ENCODE measurements around the gene RNF169.
A peak's percentile ranks its signal among the peaks of the same experiment; 100 is the strongest.

RNF169 gene

GRCh38 chr11:74784726-74785125 lies 36.1 kb downstream of the RNF169 start:
- H3K4me3 ChIP-seq (ENCODE audit: extremely low read depth, insufficient read depth, low read length, poor library complexity, severe bottlenecking) = no peak overlapping the region
- H3K27ac ChIP-seq (ENCODE audit: low read depth, low read length, severe bottlenecking) = no peak overlapping the region
- H3K4me1 ChIP-seq (ENCODE audit: control insufficient read depth, insufficient read depth, low read length, poor library complexity, severe bottlenecking) = peaks cover 6% of the 10 kb centered on the region
- H3K36me3 ChIP-seq (ENCODE audit: control insufficient read depth, insufficient read depth, low read length) = peaks cover 10% of the 10 kb centered on the region
- H3K9me3 ChIP-seq (ENCODE audit: control insufficient read depth, low read length) = no peaks in the 10 kb centered on the region
- 100% methylated on average over 1 of the region's 4 CpGs; no CpG with 5 or more reads in 1 of the 2 experiments for WGBS, 2 experiments (ENCODE audit: insufficient coverage in 2 of 2)

- no peak overlapping the region for H3K4me3 ChIP-seq (ENCODE audit: extremely low read depth, insufficient read depth, low read length, poor library complexity, severe bottlenecking)
- H3K27ac ChIP-seq (ENCODE audit: low read depth, low read length, severe bottlenecking) = no peak overlapping the region
- peaks cover 6% of the 10 kb centered on the region for H3K4me1 ChIP-seq (ENCODE audit: control insufficient read depth, insufficient read depth, low read length, poor library complexity, severe bottlenecking)
- no peaks in the 10 kb centered on the region for H3K9me3 ChIP-seq (ENCODE audit: control insufficient read depth, low read length)
- peaks cover 27% of the 10 kb centered on the region for H3K36me3 ChIP-seq (ENCODE audit: control insufficient read depth, insufficient read depth, low read length)
These were observed 37.9 kb downstream of the RNF169 start for GRCh38 chr11:74786574-74786973.

- H3K27ac ChIP-seq (ENCODE audit: low read depth, low read length, severe bottlenecking) = no peak overlapping the region
- 83 to 85% methylated on average over 7 to 9 of the region's 9 CpGs for WGBS, 2 experiments (ENCODE audit: insufficient coverage in 2 of 2)
- no peaks in the 10 kb centered on the region for H3K9me3 ChIP-seq (ENCODE audit: control insufficient read depth, low read length)
- no peak overlapping the region for H3K4me3 ChIP-seq (ENCODE audit: extremely low read depth, insufficient read depth, low read length, poor library complexity, severe bottlenecking)
- H3K4me1 ChIP-seq (ENCODE audit: control insufficient read depth, insufficient read depth, low read length, poor library complexity, severe bottlenecking) = no peaks in the 10 kb centered on the region
- peaks cover 43% of the 10 kb centered on the region for H3K36me3 ChIP-seq (ENCODE audit: control insufficient read depth, insufficient read depth, low read length)
These were observed 42.9 kb downstream of the RNF169 start for GRCh38 chr11:74791333-74792100.

GRCh38 chr11:74806267-74806666 lies 57.6 kb downstream of the RNF169 start:
- H3K36me3 ChIP-seq (ENCODE audit: control insufficient read depth, insufficient read depth, low read length) = peaks cover 6% of the 10 kb centered on the region
- H3K27ac ChIP-seq (ENCODE audit: low read depth, low read length, severe bottlenecking) = no peak overlapping the region
- no peaks in the 10 kb centered on the region for H3K4me1 ChIP-seq (ENCODE audit: control insufficient read depth, insufficient read depth, low read length, poor library complexity, severe bottlenecking)
- H3K4me3 ChIP-seq (ENCODE audit: extremely low read depth, insufficient read depth, low read length, poor library complexity, severe bottlenecking) = no peak overlapping the region
- no peaks in the 10 kb centered on the region for H3K9me3 ChIP-seq (ENCODE audit: control insufficient read depth, low read length)
- WGBS, 2 experiments (ENCODE audit: insufficient coverage in 2 of 2) = 81 to 93% methylated on average over 2 of the region's 3 CpGs

GRCh38 chr11:74809801-74810200 lies 61.2 kb downstream of the RNF169 start:
- Histone ChIP-seq H3K9me3 (ENCODE audit: control insufficient read depth, low read length) (no peaks in the 10 kb centered on the region), H3K4me3 (ENCODE audit: extremely low read depth, insufficient read depth, low read length, poor library complexity, severe bottlenecking) (no peak overlapping the region), H3K36me3 (ENCODE audit: control insufficient read depth, insufficient read depth, low read length) (peaks cover 17% of the 10 kb centered on the region), H3K27ac (ENCODE audit: low read depth, low read length, severe bottlenecking) (no peak overlapping the region), H3K4me1 (ENCODE audit: control insufficient read depth, insufficient read depth, low read length, poor library complexity, severe bottlenecking) (no peaks in the 10 kb centered on the region)

GRCh38 chr11:74815966-74816365 lies 67.3 kb downstream of the RNF169 start:
- peaks cover 45% of the 10 kb centered on the region for H3K4me1 ChIP-seq (ENCODE audit: control insufficient read depth, insufficient read depth, low read length, poor library complexity, severe bottlenecking)
- H3K27ac ChIP-seq (ENCODE audit: low read depth, low read length, severe bottlenecking) = peak overlapping the region; percentile 51
- H3K36me3 ChIP-seq (ENCODE audit: control insufficient read depth, insufficient read depth, low read length) = peaks cover 23% of the 10 kb centered on the region
- no peak overlapping the region for H3K4me3 ChIP-seq (ENCODE audit: extremely low read depth, insufficient read depth, low read length, poor library complexity, severe bottlenecking)
- WGBS, 2 experiments (ENCODE audit: insufficient coverage in 2 of 2) = 86 to 88% methylated on average over 1 to 3 of the region's 3 CpGs
- H3K9me3 ChIP-seq (ENCODE audit: control insufficient read depth, low read length) = no peaks in the 10 kb centered on the region

GRCh38 chr11:74816664-74817063 lies 68.0 kb downstream of the RNF169 start:
- H3K4me3 ChIP-seq (ENCODE audit: extremely low read depth, insufficient read depth, low read length, poor library complexity, severe bottlenecking) = no peak overlapping the region
- peaks cover 24% of the 10 kb centered on the region for H3K36me3 ChIP-seq (ENCODE audit: control insufficient read depth, insufficient read depth, low read length)
- 80 to 84% methylated on average over 2 of the region's 2 CpGs for WGBS, 2 experiments (ENCODE audit: insufficient coverage in 2 of 2)
- H3K9me3 ChIP-seq (ENCODE audit: control insufficient read depth, low read length) = no peaks in the 10 kb centered on the region
- peaks cover 45% of the 10 kb centered on the region for H3K4me1 ChIP-seq (ENCODE audit: control insufficient read depth, insufficient read depth, low read length, poor library complexity, severe bottlenecking)
- H3K27ac ChIP-seq (ENCODE audit: low read depth, low read length, severe bottlenecking) = peak overlapping the region; percentile 51

- Histone ChIP-seq H3K9me3 (ENCODE audit: control insufficient read depth, low read length) (peaks cover 4% of the 10 kb centered on the region), H3K4me1 (ENCODE audit: control insufficient read depth, insufficient read depth, low read length, poor library complexity, severe bottlenecking) (peaks cover 45% of the 10 kb centered on the region), H3K4me3 (ENCODE audit: extremely low read depth, insufficient read depth, low read length, poor library complexity, severe bottlenecking) (no peak overlapping the region), H3K27ac (ENCODE audit: low read depth, low read length, severe bottlenecking) (peak overlapping the region; percentile 84), H3K36me3 (ENCODE audit: control insufficient read depth, insufficient read depth, low read length) (peaks cover 37% of the 10 kb centered on the region)
- WGBS, 2 experiments (ENCODE audit: insufficient coverage in 2 of 2) = 58 to 79% methylated on average over 2 to 3 of the region's 3 CpGs
These were observed 69.8 kb downstream of the RNF169 start for GRCh38 chr11:74818283-74818946.

- Histone ChIP-seq H3K4me3 (ENCODE audit: extremely low read depth, insufficient read depth, low read length, poor library complexity, severe bottlenecking) (no peak overlapping the region), H3K4me1 (ENCODE audit: control insufficient read depth, insufficient read depth, low read length, poor library complexity, severe bottlenecking) (peaks cover 45% of the 10 kb centered on the region), H3K27ac (ENCODE audit: low read depth, low read length, severe bottlenecking) (peak overlapping the region; percentile 84), H3K9me3 (ENCODE audit: control insufficient read depth, low read length) (peaks cover 13% of the 10 kb centered on the region), H3K36me3 (ENCODE audit: control insufficient read depth, insufficient read depth, low read length) (peaks cover 38% of the 10 kb centered on the region)
- WGBS, 2 experiments (ENCODE audit: insufficient coverage in 2 of 2) = no CpG with 5 or more reads among the region's 1 CpG
These were observed 70.8 kb downstream of the RNF169 start for GRCh38 chr11:74819400-74819799.

- no peak overlapping the region for H3K4me3 ChIP-seq (ENCODE audit: extremely low read depth, insufficient read depth, low read length, poor library complexity, severe bottlenecking)
- H3K36me3 ChIP-seq (ENCODE audit: control insufficient read depth, insufficient read depth, low read length) = peaks cover 45% of the 10 kb centered on the region
- no peak overlapping the region for H3K27ac ChIP-seq (ENCODE audit: low read depth, low read length, severe bottlenecking)
- WGBS, 2 experiments (ENCODE audit: insufficient coverage in 2 of 2) = no CpG with 5 or more reads among the region's 1 CpG
- H3K4me1 ChIP-seq (ENCODE audit: control insufficient read depth, insufficient read depth, low read length, poor library complexity, severe bottlenecking) = peaks cover 41% of the 10 kb centered on the region
- H3K9me3 ChIP-seq (ENCODE audit: control insufficient read depth, low read length) = peaks cover 24% of the 10 kb centered on the region
These were observed 72.1 kb downstream of the RNF169 start for GRCh38 chr11:74820763-74821162.

GRCh38 chr11:74822170-74822569 lies 73.5 kb downstream of the RNF169 start:
- Histone ChIP-seq H3K27ac (ENCODE audit: low read depth, low read length, severe bottlenecking) (peak overlapping the region; percentile 31), H3K9me3 (ENCODE audit: control insufficient read depth, low read length) (peaks cover 38% of the 10 kb centered on the region), H3K36me3 (ENCODE audit: control insufficient read depth, insufficient read depth, low read length) (peaks cover 59% of the 10 kb centered on the region), H3K4me1 (ENCODE audit: control insufficient read depth, insufficient read depth, low read length, poor library complexity, severe bottlenecking) (peaks cover 29% of the 10 kb centered on the region), H3K4me3 (ENCODE audit: extremely low read depth, insufficient read depth, low read length, poor library complexity, severe bottlenecking) (no peak overlapping the region)
- WGBS, 2 experiments (ENCODE audit: insufficient coverage in 2 of 2) = 98 to 100% methylated on average over 3 to 5 of the region's 5 CpGs
